ENCODE measurements around the gene RPAP2. TPM values are rescaled to one million over a fixed set of nuclear protein-coding genes. Genes with fewer than 3 reads are reported as not detected.
"Not testable (repeated sequence)": the region's sequence is repeated elsewhere in the genome, so short reads cannot be mapped to it uniquely, and the experiment has no call there.

RPAP2 gene
- polyA plus RNA-seq, 2 donors = 3.3 to 8.2 TPM

DNA sequence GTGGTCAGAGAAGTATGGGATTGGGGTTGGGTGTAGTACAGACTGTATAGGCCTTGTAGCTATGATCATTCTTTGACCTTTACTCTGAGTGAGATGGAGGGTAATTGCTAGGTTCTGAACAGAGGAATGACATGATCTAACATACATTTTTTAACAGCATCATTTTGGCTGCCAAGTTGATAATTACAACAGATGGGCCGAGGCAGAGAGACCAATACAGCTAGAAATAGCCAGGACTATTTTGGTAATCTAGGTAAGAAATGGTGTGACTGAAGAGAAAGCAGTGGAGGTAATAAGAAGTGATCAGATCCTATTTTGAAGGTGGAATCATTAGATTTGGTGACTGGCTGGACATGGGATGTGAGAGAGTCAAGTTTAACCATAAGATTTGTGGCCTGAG lies 43.5 kb downstream of the RPAP2 start:
- Histone ChIP-seq H3K27me3 (ENCODE audit: control insufficient read depth in 1 of 2, insufficient read depth in 2 of 2, low read length in 2 of 2) (no peaks in the 10 kb centered on the region), H3K9me3 (ENCODE audit: control insufficient read depth in 2 of 2, insufficient read depth in 1 of 2, low read depth in 1 of 2, low read length in 1 of 2) (no peaks in the 10 kb centered on the region), H3K36me3 (ENCODE audit: control insufficient read depth in 2 of 2, insufficient read depth in 2 of 2, low read length in 1 of 2) (peaks cover 0 to 3% of the 10 kb centered on the region in 2 donors), H3K4me3 (ENCODE audit: low read depth in 1 of 2, low read length in 2 of 2) (no peak overlapping the region), H3K4me1 (ENCODE audit: control insufficient read depth in 2 of 2, insufficient read depth in 2 of 2, low read length in 1 of 2) (no peaks in the 10 kb centered on the region), H3K27ac (ENCODE audit: low read depth in 2 of 2, low read length in 1 of 2) (no peak overlapping the region)
- WGBS, 2 donors = 90 to 96% methylated on average over 1 of the region's 1 CpG

DNA sequence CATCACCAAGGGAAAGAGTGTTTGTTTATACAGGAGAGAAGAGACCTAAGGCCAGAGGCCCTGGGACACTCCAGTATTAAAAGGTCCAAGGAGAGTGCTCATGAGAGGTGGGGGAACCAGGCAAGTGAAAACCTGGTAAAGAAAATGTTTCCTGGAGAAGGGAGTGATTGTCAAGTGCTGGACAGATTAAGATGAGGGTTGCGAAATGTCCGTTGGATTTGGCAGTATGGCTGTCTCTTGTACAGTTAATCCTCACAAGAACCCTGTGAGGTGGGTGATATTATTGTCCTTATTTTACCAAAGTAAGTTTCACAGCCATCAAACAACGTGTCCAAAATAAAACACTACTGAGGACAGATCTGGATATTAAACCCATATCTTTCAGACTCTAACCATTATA lies 44.2 kb downstream of the RPAP2 start:
- no peak overlapping the region for H3K4me3 ChIP-seq (ENCODE audit: low read depth in 1 of 2, low read length in 2 of 2)
- no peak overlapping the region for H3K27ac ChIP-seq (ENCODE audit: low read depth in 2 of 2, low read length in 1 of 2)
- H3K27me3 ChIP-seq (ENCODE audit: control insufficient read depth in 1 of 2, insufficient read depth in 2 of 2, low read length in 2 of 2) = no peaks in the 10 kb centered on the region
- no peaks in the 10 kb centered on the region for H3K4me1 ChIP-seq (ENCODE audit: control insufficient read depth in 2 of 2, insufficient read depth in 2 of 2, low read length in 1 of 2)
- peaks cover 0 to 3% of the 10 kb centered on the region in 2 donors for H3K36me3 ChIP-seq (ENCODE audit: control insufficient read depth in 2 of 2, insufficient read depth in 2 of 2, low read length in 1 of 2)
- 82 to 91% methylated on average over 3 of the region's 3 CpGs for WGBS, 2 donors
- no peaks in the 10 kb centered on the region for H3K9me3 ChIP-seq (ENCODE audit: control insufficient read depth in 2 of 2, insufficient read depth in 1 of 2, low read depth in 1 of 2, low read length in 1 of 2)

DNA sequence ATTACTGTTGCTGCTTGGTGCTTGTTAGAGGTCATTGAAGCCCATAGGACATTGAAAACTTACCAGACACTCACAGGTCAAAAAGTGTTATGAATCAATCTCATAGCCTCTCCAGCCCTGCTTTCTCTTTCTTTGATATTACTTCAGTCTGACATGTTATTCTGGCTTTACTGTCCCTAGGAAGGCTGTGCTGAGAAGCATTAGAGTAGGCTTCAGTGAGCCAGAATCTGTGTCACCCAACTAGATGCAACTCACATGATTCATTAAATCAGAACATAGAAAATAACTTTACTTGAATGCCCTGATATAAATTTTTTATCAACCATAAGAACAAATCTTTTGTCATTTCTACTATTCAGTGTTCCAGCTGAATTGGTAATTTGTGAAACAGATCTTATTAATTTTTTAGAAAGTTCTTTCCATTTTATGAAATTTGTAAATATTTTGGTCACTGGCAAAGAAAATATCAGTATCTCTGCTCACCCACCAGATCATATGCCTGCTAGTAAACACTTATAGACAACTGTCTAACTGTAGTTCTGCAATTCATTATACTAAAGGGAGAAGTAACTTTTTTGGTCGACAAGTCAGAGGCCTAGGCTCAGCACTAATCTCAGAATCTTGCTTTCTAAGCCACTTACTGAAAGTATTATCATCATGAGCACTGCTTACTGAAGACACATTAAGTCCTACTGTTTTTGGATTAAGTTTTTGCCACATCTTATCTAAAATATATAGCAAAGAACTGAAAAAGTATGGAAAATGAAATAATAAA lies 48.2 kb downstream of the RPAP2 start:
- peaks cover 0 to 2% of the 10 kb centered on the region in 2 donors for H3K9me3 ChIP-seq (ENCODE audit: control insufficient read depth in 2 of 2, insufficient read depth in 1 of 2, low read depth in 1 of 2, low read length in 1 of 2)
- no peaks in the 10 kb centered on the region for H3K4me1 ChIP-seq (ENCODE audit: control insufficient read depth in 2 of 2, insufficient read depth in 2 of 2, low read length in 1 of 2)
- WGBS, 2 donors = 88% methylated on average over 1 of the region's 1 CpG
- H3K27ac ChIP-seq (ENCODE audit: low read depth in 2 of 2, low read length in 1 of 2) = no peak overlapping the region
- H3K4me3 ChIP-seq (ENCODE audit: low read depth in 1 of 2, low read length in 2 of 2) = no peak overlapping the region
- no peaks in the 10 kb centered on the region for H3K27me3 ChIP-seq (ENCODE audit: control insufficient read depth in 1 of 2, insufficient read depth in 2 of 2, low read length in 2 of 2)
- peaks cover 0 to 6% of the 10 kb centered on the region in 2 donors for H3K36me3 ChIP-seq (ENCODE audit: control insufficient read depth in 2 of 2, insufficient read depth in 2 of 2, low read length in 1 of 2)

DNA sequence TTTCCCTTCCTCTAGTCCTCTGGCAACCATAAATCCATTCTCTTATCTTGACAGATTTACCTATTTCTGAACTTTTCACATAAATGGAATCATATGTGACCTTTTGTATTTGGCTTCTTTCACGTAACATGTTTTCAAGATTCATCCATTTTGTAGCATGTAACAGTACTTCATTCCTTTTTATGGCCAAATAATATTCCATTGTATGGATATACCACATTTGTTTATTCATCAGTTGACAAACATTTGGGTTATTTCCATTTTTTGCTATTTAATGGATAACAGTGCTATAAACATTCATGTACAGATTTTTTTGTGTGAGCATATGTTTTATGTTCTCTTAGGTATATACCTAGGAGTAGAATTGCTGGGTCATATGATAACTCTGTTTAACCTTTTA lies 54.0 kb downstream of the RPAP2 start:
- Histone ChIP-seq H3K27ac (ENCODE audit: low read depth in 2 of 2, low read length in 1 of 2) (no peak overlapping the region), H3K36me3 (ENCODE audit: control insufficient read depth in 2 of 2, insufficient read depth in 2 of 2, low read length in 1 of 2) (peaks cover 0 to 4% of the 10 kb centered on the region in 2 donors), H3K4me1 (ENCODE audit: control insufficient read depth in 2 of 2, insufficient read depth in 2 of 2, low read length in 1 of 2) (no peaks in the 10 kb centered on the region), H3K27me3 (ENCODE audit: control insufficient read depth in 1 of 2, insufficient read depth in 2 of 2, low read length in 2 of 2) (no peaks in the 10 kb centered on the region), H3K9me3 (ENCODE audit: control insufficient read depth in 2 of 2, insufficient read depth in 1 of 2, low read depth in 1 of 2, low read length in 1 of 2) (peaks cover 0 to 2% of the 10 kb centered on the region in 2 donors), H3K4me3 (ENCODE audit: low read depth in 1 of 2, low read length in 2 of 2) (no peak overlapping the region)
- WGBS, 2 donors = 95 to 98% methylated on average over 1 of the region's 1 CpG

DNA sequence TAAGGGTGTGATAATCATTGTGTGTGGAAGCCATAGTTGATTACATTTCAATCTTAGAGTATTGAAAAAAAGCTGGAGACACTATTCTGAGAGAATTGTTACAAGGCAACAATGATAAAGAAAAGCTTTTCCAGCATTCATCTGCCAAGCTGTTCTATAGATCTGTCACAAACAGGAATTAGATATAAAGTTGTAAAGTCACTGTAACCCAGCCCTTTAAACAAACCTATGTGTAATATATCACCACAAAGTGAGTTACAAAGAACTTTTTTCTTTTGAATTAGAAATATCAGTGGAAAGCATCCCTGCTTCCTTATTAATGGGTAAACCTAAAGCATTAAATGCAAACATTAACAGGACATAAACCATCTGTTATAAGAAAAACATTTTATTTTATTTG lies 55.4 kb downstream of the RPAP2 start:
- Histone ChIP-seq H3K27me3 (ENCODE audit: control insufficient read depth in 1 of 2, insufficient read depth in 2 of 2, low read length in 2 of 2) (no peaks in the 10 kb centered on the region), H3K36me3 (ENCODE audit: control insufficient read depth in 2 of 2, insufficient read depth in 2 of 2, low read length in 1 of 2) (peaks cover 0 to 4% of the 10 kb centered on the region in 2 donors), H3K27ac (ENCODE audit: low read depth in 2 of 2, low read length in 1 of 2) (no peak overlapping the region), H3K4me3 (ENCODE audit: low read depth in 1 of 2, low read length in 2 of 2) (no peak overlapping the region), H3K9me3 (ENCODE audit: control insufficient read depth in 2 of 2, insufficient read depth in 1 of 2, low read depth in 1 of 2, low read length in 1 of 2) (peaks cover 0 to 2% of the 10 kb centered on the region in 2 donors), H3K4me1 (ENCODE audit: control insufficient read depth in 2 of 2, insufficient read depth in 2 of 2, low read length in 1 of 2) (no peaks in the 10 kb centered on the region)

DNA sequence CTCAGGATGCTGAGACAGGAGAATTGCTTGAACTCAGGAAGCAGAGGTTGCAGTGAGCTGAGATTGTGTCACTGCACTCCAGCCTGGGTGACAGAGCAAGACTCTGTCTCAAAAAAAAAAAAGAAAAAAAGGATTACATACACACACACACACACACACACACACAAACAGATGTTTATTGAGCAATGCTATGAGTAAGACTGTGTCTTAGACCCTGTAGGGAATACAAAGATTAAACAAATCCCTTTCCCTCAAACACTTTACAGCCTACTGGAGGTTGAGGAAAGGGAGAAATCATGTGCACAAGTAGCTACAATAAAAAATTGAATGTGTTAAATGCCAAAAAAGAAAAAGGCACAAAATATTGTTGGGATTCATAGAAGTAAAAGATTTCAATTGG lies 58.1 kb downstream of the RPAP2 start:
- no peaks in the 10 kb centered on the region for H3K27me3 ChIP-seq (ENCODE audit: control insufficient read depth in 1 of 2, insufficient read depth in 2 of 2, low read length in 2 of 2)
- H3K36me3 ChIP-seq (ENCODE audit: control insufficient read depth in 2 of 2, insufficient read depth in 2 of 2, low read length in 1 of 2) = peaks cover 0 to 4% of the 10 kb centered on the region in 2 donors
- H3K9me3 ChIP-seq (ENCODE audit: control insufficient read depth in 2 of 2, insufficient read depth in 1 of 2, low read depth in 1 of 2, low read length in 1 of 2) = no peaks in the 10 kb centered on the region
- no peak overlapping the region for H3K27ac ChIP-seq (ENCODE audit: low read depth in 2 of 2, low read length in 1 of 2)
- no peak overlapping the region for H3K4me3 ChIP-seq (ENCODE audit: low read depth in 1 of 2, low read length in 2 of 2)
- no peaks in the 10 kb centered on the region for H3K4me1 ChIP-seq (ENCODE audit: control insufficient read depth in 2 of 2, insufficient read depth in 2 of 2, low read length in 1 of 2)

DNA sequence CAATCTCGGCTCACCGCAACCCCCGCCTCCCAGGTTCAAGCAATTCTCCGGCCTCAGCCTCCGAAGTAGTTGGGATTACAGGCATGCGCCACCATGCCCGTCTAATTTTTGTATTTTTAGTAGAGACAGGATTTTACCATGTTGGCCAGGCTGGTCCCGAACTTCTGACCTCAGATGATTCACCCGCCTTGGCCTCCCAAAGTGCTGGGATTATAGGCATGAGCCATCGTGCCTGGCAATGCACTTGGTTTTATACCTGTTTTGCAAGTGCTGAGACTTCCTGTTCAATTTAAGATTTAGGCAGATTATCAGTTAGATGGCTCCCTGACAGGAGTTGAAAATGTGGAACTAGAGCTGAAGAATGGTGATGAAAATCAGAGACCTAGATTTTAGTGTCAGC lies 60.5 kb downstream of the RPAP2 start:
- H3K27ac ChIP-seq (ENCODE audit: low read depth in 2 of 2, low read length in 1 of 2); H3K9me3 ChIP-seq (ENCODE audit: control insufficient read depth in 2 of 2, insufficient read depth in 1 of 2, low read depth in 1 of 2, low read length in 1 of 2); H3K27me3 ChIP-seq (ENCODE audit: control insufficient read depth in 1 of 2, insufficient read depth in 2 of 2, low read length in 2 of 2); H3K36me3 ChIP-seq (ENCODE audit: control insufficient read depth in 2 of 2, insufficient read depth in 2 of 2, low read length in 1 of 2); H3K4me1 ChIP-seq (ENCODE audit: control insufficient read depth in 2 of 2, insufficient read depth in 2 of 2, low read length in 1 of 2); H3K4me3 ChIP-seq (ENCODE audit: low read depth in 1 of 2, low read length in 2 of 2): not testable (repeated sequence)
- 81 to 91% methylated on average over 10 of the region's 10 CpGs for WGBS, 2 donors

DNA sequence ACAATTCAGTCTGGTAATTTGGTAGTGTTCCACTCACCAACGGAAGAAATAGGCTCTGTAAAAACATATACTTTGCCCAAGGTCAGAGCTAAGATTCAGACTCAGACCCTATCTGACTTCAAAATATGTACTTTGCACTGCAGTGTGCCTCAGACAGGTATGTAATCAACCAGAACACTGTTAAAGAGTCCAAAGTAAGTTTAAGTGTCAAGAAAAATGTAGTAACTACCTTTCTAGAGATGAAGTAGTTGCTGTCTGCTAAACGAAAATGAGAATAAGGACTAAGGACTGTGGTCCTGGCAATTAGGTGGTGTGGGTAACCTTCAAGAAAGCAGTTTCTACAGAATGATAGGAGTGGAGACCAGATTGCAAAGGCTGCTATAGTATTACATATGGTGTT lies 61.1 kb downstream of the RPAP2 start:
- Histone ChIP-seq H3K4me3 (ENCODE audit: low read depth in 1 of 2, low read length in 2 of 2) (no peak overlapping the region), H3K4me1 (ENCODE audit: control insufficient read depth in 2 of 2, insufficient read depth in 2 of 2, low read length in 1 of 2) (no peaks in the 10 kb centered on the region), H3K36me3 (ENCODE audit: control insufficient read depth in 2 of 2, insufficient read depth in 2 of 2, low read length in 1 of 2) (peaks cover 0 to 7% of the 10 kb centered on the region in 2 donors), H3K9me3 (ENCODE audit: control insufficient read depth in 2 of 2, insufficient read depth in 1 of 2, low read depth in 1 of 2, low read length in 1 of 2) (no peaks in the 10 kb centered on the region), H3K27me3 (ENCODE audit: control insufficient read depth in 1 of 2, insufficient read depth in 2 of 2, low read length in 2 of 2) (no peaks in the 10 kb centered on the region), H3K27ac (ENCODE audit: low read depth in 2 of 2, low read length in 1 of 2) (no peak overlapping the region)
- 79 to 94% methylated on average over 2 of the region's 2 CpGs for WGBS, 2 donors

DNA sequence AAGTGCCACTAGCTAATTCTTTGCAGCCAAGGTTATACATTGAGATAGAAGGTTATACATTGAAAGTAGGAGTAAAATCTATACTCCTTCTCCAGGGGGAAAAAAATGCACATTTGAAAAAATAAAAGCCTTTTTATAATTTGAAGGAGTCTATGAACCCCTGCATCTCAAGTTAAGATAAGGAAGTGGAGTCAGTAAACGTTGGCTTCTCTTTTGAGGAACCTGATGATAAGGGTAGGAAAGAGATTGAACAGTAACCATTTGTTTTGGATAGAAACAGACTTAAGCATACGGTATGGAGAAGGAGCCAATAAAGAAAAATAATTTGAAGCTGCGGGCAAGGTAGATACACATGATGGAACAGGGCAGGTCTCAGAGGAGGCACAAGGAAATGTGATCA lies 64.1 kb downstream of the RPAP2 start:
- Histone ChIP-seq H3K4me1 (ENCODE audit: control insufficient read depth in 2 of 2, insufficient read depth in 2 of 2, low read length in 1 of 2) (no peaks in the 10 kb centered on the region), H3K27ac (ENCODE audit: low read depth in 2 of 2, low read length in 1 of 2) (no peak overlapping the region), H3K4me3 (ENCODE audit: low read depth in 1 of 2, low read length in 2 of 2) (no peak overlapping the region), H3K36me3 (ENCODE audit: control insufficient read depth in 2 of 2, insufficient read depth in 2 of 2, low read length in 1 of 2) (peaks cover 0 to 7% of the 10 kb centered on the region in 2 donors), H3K9me3 (ENCODE audit: control insufficient read depth in 2 of 2, insufficient read depth in 1 of 2, low read depth in 1 of 2, low read length in 1 of 2) (no peaks in the 10 kb centered on the region), H3K27me3 (ENCODE audit: control insufficient read depth in 1 of 2, insufficient read depth in 2 of 2, low read length in 2 of 2) (no peaks in the 10 kb centered on the region)
- WGBS, 2 donors = 69 to 72% methylated on average over 3 of the region's 3 CpGs

DNA sequence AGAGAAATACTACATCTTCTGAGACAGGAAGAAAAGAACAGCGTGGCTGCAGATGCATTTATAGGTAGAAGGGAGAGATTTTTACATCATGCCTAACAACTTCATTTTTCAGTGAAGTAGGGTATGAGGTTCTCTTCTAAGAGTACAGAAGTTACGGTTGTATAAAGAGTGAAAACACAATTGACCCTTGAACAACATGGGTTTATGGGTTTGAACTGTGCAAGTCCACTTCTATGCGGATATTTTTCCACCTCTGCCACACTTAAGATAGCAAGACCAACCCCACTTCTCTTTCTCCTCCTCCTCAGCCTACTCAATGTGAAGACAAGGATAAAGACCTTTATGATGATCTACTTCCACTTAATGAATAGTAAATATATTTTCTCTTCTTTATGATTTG lies 64.5 kb downstream of the RPAP2 start:
- 81% methylated on average over 3 of the region's 3 CpGs for WGBS, 2 donors
- H3K4me1 ChIP-seq (ENCODE audit: control insufficient read depth in 2 of 2, insufficient read depth in 2 of 2, low read length in 1 of 2) = no peaks in the 10 kb centered on the region
- H3K9me3 ChIP-seq (ENCODE audit: control insufficient read depth in 2 of 2, insufficient read depth in 1 of 2, low read depth in 1 of 2, low read length in 1 of 2) = no peaks in the 10 kb centered on the region
- no peak overlapping the region for H3K27ac ChIP-seq (ENCODE audit: low read depth in 2 of 2, low read length in 1 of 2)
- no peak overlapping the region for H3K4me3 ChIP-seq (ENCODE audit: low read depth in 1 of 2, low read length in 2 of 2)
- no peaks in the 10 kb centered on the region for H3K27me3 ChIP-seq (ENCODE audit: control insufficient read depth in 1 of 2, insufficient read depth in 2 of 2, low read length in 2 of 2)
- peaks cover 0 to 7% of the 10 kb centered on the region in 2 donors for H3K36me3 ChIP-seq (ENCODE audit: control insufficient read depth in 2 of 2, insufficient read depth in 2 of 2, low read length in 1 of 2)
